Activated T-cell treated with anti-CD3 and anti-CD28 coated beads for 4 hours (primary cell): ENCODE results near the gene FKBP5.

Source experiments
- DNase-seq: peaks from one replicate; pipeline ENCODE4 v3.0.0-alpha.2; 2020

Gene FKBP5

GRCh38 chr6:35651244-35651643, 37.5 kb downstream of the FKBP5 start:
- no peak for DNase-seq

- DNase-seq, result no peak
Observed at GRCh38 chr6:35650015-35650414, 38.7 kb downstream of the FKBP5 start.

GRCh38 chr6:35648203-35648602, 40.5 kb downstream of the FKBP5 start:
- DNase-seq, result no peak

GRCh38 chr6:35647400-35647799, 41.3 kb downstream of the FKBP5 start:
- DNase-seq, result no peak

- no peak for DNase-seq
Observed at GRCh38 chr6:35643162-35643535, 45.6 kb downstream of the FKBP5 start.

- no peak for DNase-seq
Observed at GRCh38 chr6:35642471-35643161, 46.1 kb downstream of the FKBP5 start.

- no peak for DNase-seq
Observed at GRCh38 chr6:35640017-35640664, 48.6 kb downstream of the FKBP5 start.

- DNase-seq, result no peak
Observed at GRCh38 chr6:35638679-35639078, 50.0 kb downstream of the FKBP5 start.

GRCh38 chr6:35637911-35638310, 50.8 kb downstream of the FKBP5 start:
- no peak for DNase-seq

- no peak for DNase-seq
Observed at GRCh38 chr6:35635601-35636597, 52.8 kb downstream of the FKBP5 start.

GRCh38 chr6:35634316-35634715, 54.4 kb downstream of the FKBP5 start:
- no peak for DNase-seq

- no peak for DNase-seq
Observed at GRCh38 chr6:35633579-35634089, 55.1 kb downstream of the FKBP5 start.

- DNase-seq, result no peak
Observed at GRCh38 chr6:35629876-35630378, 58.8 kb downstream of the FKBP5 start.

- DNase-seq, result no peak
Observed at GRCh38 chr6:35626401-35626800, 62.3 kb downstream of the FKBP5 start.

- no peak for DNase-seq
Observed at GRCh38 chr6:35624341-35625070, 64.2 kb downstream of the FKBP5 start.

- DNase-seq, result no peak
Observed at GRCh38 chr6:35622283-35622682, 66.4 kb downstream of the FKBP5 start.

GRCh38 chr6:35620706-35621105, 68.0 kb downstream of the FKBP5 start:
- DNase-seq, result no peak

- DNase-seq, result no peak
Observed at GRCh38 chr6:35613762-35614161, 75.0 kb downstream of the FKBP5 start.

- DNase-seq, result no peak
Observed at GRCh38 chr6:35611240-35611639, 77.5 kb downstream of the FKBP5 start.

- no peak for DNase-seq
Observed at GRCh38 chr6:35610830-35611229, 77.9 kb downstream of the FKBP5 start.

GRCh38 chr6:35609588-35609987, 79.1 kb downstream of the FKBP5 start:
- no peak for DNase-seq

- DNase-seq, result no peak
Observed at GRCh38 chr6:35607517-35608233, 81.0 kb downstream of the FKBP5 start.
